Heart left ventricle (tissue), 16 donors: Measurements from ENCODE around the gene PDAP1. TPM values are rescaled to one million over a fixed set of nuclear protein-coding genes. Genes with fewer than 3 reads are reported as not detected.

Source experiments
- ATAC-seq, 4 donors: fragments of 200-7000 bp; cut with Tn5 transposase; one replicate each; pipeline ENCODE4 v1.9.1; 2020 to 2022; ENCODE audit warnings: moderate library complexity in 4 of 4, mild to moderate bottlenecking in 3 of 4, moderate number of reproducible peaks in 1 of 4
- DNase-seq, 5 donors: peaks; one replicate each; pipeline ENCODE4 v3.0.0-alpha.2; 2020
- H3K27ac ChIP-seq, 12 donors: fragments of 200-600 bp; sonication (generic) in 4 of 12; one replicate each; pipeline versions ENCODE4 v1.5.0 to v1.8.0; 2016 to 2022; ENCODE audit warnings: mild to moderate bottlenecking in 2 of 12
- H3K27me3 ChIP-seq, 9 donors: fragments of 200-600 bp; sonication (generic) in 2 of 9; one replicate each; pipeline versions ENCODE4 v1.5.1 to v1.8.0; 2016 to 2022; ENCODE audit warnings: mild to moderate bottlenecking in 3 of 9
- H3K36me3 ChIP-seq, 9 donors: fragments of 200-600 bp; sonication (generic) in 2 of 9; one replicate each; pipeline versions ENCODE4 v1.5.0 to v1.8.0; 2018 to 2022; ENCODE audit warnings: mild to moderate bottlenecking in 2 of 9
- H3K4me1 ChIP-seq, 12 donors: fragments of 200-600 bp; sonication (generic) in 4 of 12; one replicate each; pipeline versions ENCODE4 v1.5.0 to v1.8.0; 2016 to 2022; ENCODE audit warnings: mild to moderate bottlenecking in 3 of 12
- H3K4me3 ChIP-seq, 12 donors: fragments of 200-600 bp; sonication (generic) in 4 of 12; one replicate each; pipeline versions ENCODE4 v1.5.0 to v1.8.0; 2017 to 2022; ENCODE audit warnings: mild to moderate bottlenecking in 9 of 12, moderate library complexity in 4 of 12
- H3K9me3 ChIP-seq, 12 donors: fragments of 200-600 bp; sonication (generic) in 4 of 12; one replicate each; pipeline versions ENCODE4 v1.5.0 to v1.8.0; 2016 to 2022; ENCODE audit warnings: mild to moderate bottlenecking in 1 of 12
- CTCF ChIP-seq, 12 donors: fragments of 200-600 bp; sonication (generic) in 4 of 12; IDR thresholded peaks; one replicate each; pipeline versions ENCODE4 v1.5.0 to v1.8.0; 2018 to 2022; ENCODE audit warnings: antibody characterized with exemption in 12 of 12, mild to moderate bottlenecking in 5 of 12
- POLR2A ChIP-seq, 2 donors: fragments of 450-650 bp; IDR thresholded peaks; one replicate each; pipeline ENCODE4 v1.6.1; 2017; ENCODE audit warnings: antibody characterized with exemption in 2 of 2, mild to moderate bottlenecking in 2 of 2, moderate library complexity in 2 of 2
- WGBS, 4 donors: extraction: QIAGEN DNeasy Blood & Tissue Kit in 2 of 4; methylation state at CpG; one replicate each; pipeline versions ENCODE4 v1.1.5 to v1.1.7; 2013 to 2018; 5-methylcytosine and 5-hydroxymethylcytosine counted together
- intact Hi-C, 10 donors: fragments of 100-400 bp; cut with DNase I; formaldehyde crosslinking; loops; one replicate each; pipeline versions ENCODE4 v1.11.1 to v1.14.2; 2022
- polyA plus RNA-seq, 2 donors: library from polyadenylated mRNA; stranded (reverse); fragments of 200-250 nt; gene quantifications; one replicate each; pipeline ENCODE4 v1.2.3, GENCODE V29; 2013
- total RNA-seq, 9 donors: library from RNA; depleted of rRNA in 2 of 9; stranded (reverse); fragments of >200 nt in 2 of 9; fragmentation: NEBNext Ultra II Directional in 3 of 9; extraction: Animal tissue kit (Norgen Biotek cat#: 25700) in 3 of 9; gene quantifications; one replicate each; pipeline versions ENCODE4 v1.1.0 to v1.2.4, GENCODE V29; 2016 to 2023
- donor health status: ischemic (EF 13 %, LVEDD 7.1; RV severe dilation, severe dysfunction).
- donor health status: healthy with polysubstance abuse.
- donor health status: DM: no; HTN: yes; CAD: no.
- donor health status: DM: no; HTN: no; CAD: no.
- donor health status: ischemic (EF 25% LVEDD 6.9; RV normal size, moderate dysfunction).
- donor health status: ischemic (EF 25% LVEDD 5.7; RV mildly dilated, moderate dysfunction).
- donor health status: healthy.
- donor health status: DM: yes; HTN: yes; CAD: no.
- donor health status: ischemic (EF 35%, LVEDD 5.7; RV mildly dilated, moderate dysfunction).
- donor health status: nonischemic (EF 11% LVEDD 7.7; RV severe dilation, severe dysfunction).
- donor health status: DM: yes; HTN: yes; CAD: no.
- donor health status: PGD.
- donor health status: ischemic (EF 29% LVEDD 5.4; RV normal size, mild dysfunction).
- donor health status: nonischemic (EF 23%, LVEDD 6.1; RV moderate dilation, normal function).

The PDAP1 gene
- total and polyA plus RNA-seq, 11 donors: 88.7 to 309 (median 102) TPM

- intact Hi-C loops: loop anchor here in 8 of 10 donors (1.0 to 5.0 kb wide), 6 partner anchors 15 to 1006 kb away; partner anchors contain the start of genes ARPC1B (in 4 of the 8) and BAIAP2L1 (in 1 of the 8)
- ATAC-seq (peak in 3 of 4 donors; percentile 21 to 63 (median 38)), DNase-seq (peak in 4 of 5 donors; percentile 45 to 74 (median 56))
- peaks cover 13 to 51% (median 42%) of the 10 kb centered on the region in 12 donors for H3K4me1 ChIP-seq
- H3K36me3 ChIP-seq: peaks cover 0 to 56% (median 47%) of the 10 kb centered on the region in 9 donors
- no peaks in the 10 kb centered on the region for H3K27me3 ChIP-seq
- peak overlapping the region; percentile 68 to 100 (median 96) for H3K4me3 ChIP-seq
- no peak for TF ChIP-seq POLR2A (IDR thresholded peaks at IDR 0.05)
- TF ChIP-seq CTCF (IDR thresholded peaks at IDR 0.05): no peak
- H3K27ac ChIP-seq: peak overlapping the region; percentile 93 to 99 (median 98)
- WGBS, 4 donors: 0 to 1% (median 0%) methylated on average over 8 to 28 of the region's 28 CpGs
- H3K9me3 ChIP-seq: no peaks in the 10 kb centered on the region
Observed at GRCh38 chr7:99407872-99408378, 472 bp downstream of the PDAP1 start.

GRCh38 chr7:99406557-99406956 lies 1.8 kb downstream of the PDAP1 start:
- intact Hi-C loops: loop anchor here in 3 of 10 donors (5.0 kb wide), 3 partner anchors 34 to 1004 kb away; partner anchors contain the start of genes ARPC1B (in 1 of the 3) and BAIAP2L1 (in 1 of the 3)
- Histone ChIP-seq H3K36me3 (peaks cover 0 to 56% (median 47%) of the 10 kb centered on the region in 9 donors), H3K4me1 (peaks cover 13 to 51% (median 42%) of the 10 kb centered on the region in 12 donors), H3K4me3 (peak overlapping the region in 6 of 12 donors; percentile 76 to 97 (median 96)), H3K9me3 (no peaks in the 10 kb centered on the region), H3K27ac (peak overlapping the region in 1 of 12 donors; percentile 98), H3K27me3 (no peaks in the 10 kb centered on the region)
- 40 to 58% (median 47%) methylated on average over 1 of the region's 1 CpG for WGBS, 4 donors
- ATAC-seq (no peak), DNase-seq (no peak)
- TF ChIP-seq POLR2A (IDR thresholded peaks at IDR 0.05) (no peak), CTCF (IDR thresholded peaks at IDR 0.05) (no peak)

GRCh38 chr7:99404977-99405320 lies 3.4 kb downstream of the PDAP1 start:
- H3K9me3 ChIP-seq: no peaks in the 10 kb centered on the region
- H3K36me3 ChIP-seq: peaks cover 0 to 56% (median 48%) of the 10 kb centered on the region in 9 donors
- no peak overlapping the region for H3K27ac ChIP-seq
- peaks cover 13 to 44% (median 34%) of the 10 kb centered on the region in 12 donors for H3K4me1 ChIP-seq
- intact Hi-C loops: loop anchor here in 3 of 10 donors (5.0 kb wide), 3 partner anchors 33 to 1003 kb away; partner anchors contain the start of genes ARPC1B (in 1 of the 3) and BAIAP2L1 (in 1 of the 3)
- 90 to 95% (median 94%) methylated on average over 9 to 10 of the region's 10 CpGs for WGBS, 4 donors
- H3K27me3 ChIP-seq: no peaks in the 10 kb centered on the region
- TF ChIP-seq POLR2A (IDR thresholded peaks at IDR 0.05) (no peak), CTCF (IDR thresholded peaks at IDR 0.05) (no peak)
- ATAC-seq (no peak), DNase-seq (no peak)
- H3K4me3 ChIP-seq: no peak overlapping the region

- Histone ChIP-seq H3K4me1 (peaks cover 11 to 44% (median 29%) of the 10 kb centered on the region in 12 donors), H3K27ac (no peak overlapping the region), H3K9me3 (no peaks in the 10 kb centered on the region), H3K4me3 (no peak overlapping the region), H3K27me3 (no peaks in the 10 kb centered on the region), H3K36me3 (peaks cover 0 to 61% (median 54%) of the 10 kb centered on the region in 9 donors)
- ATAC-seq (no peak), DNase-seq (peak in 1 of 5 donors; percentile 51)
- TF ChIP-seq CTCF (IDR thresholded peaks at IDR 0.05): no peak
- TF ChIP-seq POLR2A (IDR thresholded peaks at IDR 0.05): no peak
- WGBS, 4 donors: 75 to 83% (median 80%) methylated on average over 13 to 18 of the region's 18 CpGs
- intact Hi-C loops: no loop called here
Observed at GRCh38 chr7:99404235-99404976, 4.0 kb downstream of the PDAP1 start.
